Stimulated activated CD8-positive, alpha-beta memory T cell treated with anti-CD3 and anti-CD28 coated beads, Interleukin-15, amount 100 ng/mL, for 1 hour (primary cell): ENCODE data around the gene BCL6B.
"Not testable (repeated sequence)": the region's sequence is repeated elsewhere in the genome, so short reads cannot be mapped to it uniquely, and the experiment has no call there.

Experiments used
- DNase-seq: peaks from one replicate; pipeline ENCODE4 v3.0.0-alpha.2; 2020; ENCODE audit warnings: low read depth

Gene BCL6B, protein sequence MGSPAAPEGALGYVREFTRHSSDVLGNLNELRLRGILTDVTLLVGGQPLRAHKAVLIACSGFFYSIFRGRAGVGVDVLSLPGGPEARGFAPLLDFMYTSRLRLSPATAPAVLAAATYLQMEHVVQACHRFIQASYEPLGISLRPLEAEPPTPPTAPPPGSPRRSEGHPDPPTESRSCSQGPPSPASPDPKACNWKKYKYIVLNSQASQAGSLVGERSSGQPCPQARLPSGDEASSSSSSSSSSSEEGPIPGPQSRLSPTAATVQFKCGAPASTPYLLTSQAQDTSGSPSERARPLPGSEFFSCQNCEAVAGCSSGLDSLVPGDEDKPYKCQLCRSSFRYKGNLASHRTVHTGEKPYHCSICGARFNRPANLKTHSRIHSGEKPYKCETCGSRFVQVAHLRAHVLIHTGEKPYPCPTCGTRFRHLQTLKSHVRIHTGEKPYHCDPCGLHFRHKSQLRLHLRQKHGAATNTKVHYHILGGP

DNA sequence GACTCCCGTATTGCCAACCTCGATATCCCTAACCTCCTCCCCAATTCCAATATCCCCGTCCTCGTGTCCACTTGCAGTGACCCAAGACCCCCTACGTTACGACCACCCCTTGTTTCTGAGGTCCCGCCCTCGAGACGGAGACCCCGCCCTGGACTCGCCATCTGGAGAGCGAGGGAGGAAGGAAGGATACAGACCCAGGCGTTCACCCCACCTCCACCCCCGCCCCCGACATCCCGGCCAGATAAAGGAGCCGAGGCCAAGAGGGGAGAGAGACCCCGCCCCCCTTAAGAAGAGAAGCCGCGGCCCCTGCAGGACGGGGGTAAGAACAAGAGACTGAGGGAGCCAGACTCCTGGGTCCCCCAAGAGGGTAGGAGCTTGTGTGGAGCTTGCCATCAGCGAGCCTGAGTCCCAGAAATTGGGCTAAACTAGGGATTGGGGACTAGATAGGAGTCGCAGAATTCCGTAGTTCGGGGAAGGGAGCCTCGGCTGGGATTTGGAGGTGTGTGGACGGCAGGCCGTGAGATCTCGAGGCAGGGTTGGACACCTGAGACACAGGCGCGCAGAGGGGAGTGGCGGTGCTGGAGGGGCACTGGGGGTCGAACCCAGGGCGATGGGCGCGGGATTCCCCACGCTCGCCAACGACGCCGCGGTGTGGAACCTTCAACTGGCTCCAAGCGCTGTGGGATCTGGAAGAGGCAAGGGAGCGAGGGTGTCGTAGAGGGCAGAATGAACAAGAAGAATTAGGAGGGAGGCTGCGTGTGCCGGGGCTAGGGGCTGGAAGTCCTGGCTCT lies at the start of gene BCL6B:
TSS of gene BCL6B (plus strand) at position 270 of the 791 bp plus-strand sequence. CDS start 622 bp downstream, outside the sequence.
- DNase-seq: no peak

DNA sequence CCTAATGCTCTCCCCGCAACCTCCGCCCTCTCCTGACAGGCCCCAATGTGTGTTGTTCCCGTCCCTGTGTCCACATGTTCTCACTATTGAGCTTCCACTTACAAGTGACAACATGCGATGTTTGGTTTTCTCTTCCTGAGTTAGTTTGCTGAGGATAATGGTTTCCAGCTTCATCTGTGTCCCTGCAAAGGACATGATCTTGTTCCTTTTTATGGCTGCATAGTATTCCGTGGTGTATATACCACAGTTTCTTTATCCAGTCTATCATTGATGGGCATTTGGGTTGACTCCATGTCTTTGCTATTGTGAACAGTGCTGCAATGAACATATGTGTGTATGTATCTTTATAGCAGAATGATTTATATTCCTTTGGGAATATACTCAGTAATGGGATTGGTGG lies 43.4 kb upstream of the BCL6B start:
- not testable (repeated sequence) for DNase-seq

DNA sequence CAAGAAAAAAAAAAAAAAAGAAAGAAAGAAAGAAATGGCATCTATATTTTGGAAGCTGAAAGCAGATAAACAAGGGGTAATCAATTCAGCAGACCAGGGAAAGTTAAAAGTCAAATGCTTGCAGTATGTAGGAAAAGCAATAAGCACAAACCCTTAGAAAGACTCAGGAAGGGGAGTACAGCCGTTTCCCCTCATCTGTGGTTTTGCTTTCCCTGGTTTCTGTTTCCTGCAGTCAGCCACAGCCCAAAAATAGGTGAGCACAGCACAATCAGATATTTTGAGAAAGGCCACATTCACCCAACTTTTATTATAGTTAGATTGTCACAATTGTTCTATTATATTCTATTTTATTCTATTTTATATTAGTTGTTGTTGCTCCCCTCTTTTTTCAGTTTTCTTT lies 41.4 kb upstream of the BCL6B start:
- no peak for DNase-seq

DNA sequence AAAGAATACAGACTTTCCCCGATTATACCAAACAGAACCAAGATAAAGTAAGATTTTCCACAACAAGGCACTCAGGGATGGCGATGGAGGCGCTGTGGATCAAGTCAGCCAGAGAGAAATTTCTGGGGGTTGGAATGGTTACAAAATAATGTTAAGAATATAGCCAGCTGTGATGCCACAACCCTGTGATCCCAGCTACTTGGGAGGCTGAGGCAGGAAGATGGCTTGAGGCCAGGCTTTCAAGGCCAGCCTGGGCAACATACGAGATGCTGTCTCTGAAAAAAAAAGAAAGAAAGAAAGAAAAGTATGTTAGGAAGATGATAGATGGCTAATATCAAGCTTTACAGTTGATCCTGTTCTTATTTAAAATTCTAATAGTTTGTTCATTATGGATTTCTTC lies 37.6 kb upstream of the BCL6B start:
- no peak for DNase-seq

DNA sequence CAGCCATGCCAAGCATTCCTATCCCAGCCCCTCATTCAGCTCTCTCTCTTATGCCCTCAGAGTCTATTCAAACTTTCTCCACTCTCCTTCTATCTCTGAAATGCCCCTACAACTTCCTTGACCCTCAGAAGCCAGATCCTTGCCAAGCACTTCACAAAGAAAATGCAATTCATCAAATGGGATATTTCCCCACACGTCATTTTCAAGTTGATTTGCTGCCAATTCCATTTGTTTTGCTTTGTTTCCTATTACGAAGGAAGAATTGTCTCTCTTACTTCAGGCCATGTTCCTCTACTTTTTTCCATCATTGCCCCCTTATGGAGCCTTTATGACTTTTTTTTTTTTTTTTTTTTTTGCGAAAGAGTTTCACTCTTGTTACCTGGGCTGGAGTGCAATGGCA lies 36.2 kb upstream of the BCL6B start:
- no peak for DNase-seq

DNA sequence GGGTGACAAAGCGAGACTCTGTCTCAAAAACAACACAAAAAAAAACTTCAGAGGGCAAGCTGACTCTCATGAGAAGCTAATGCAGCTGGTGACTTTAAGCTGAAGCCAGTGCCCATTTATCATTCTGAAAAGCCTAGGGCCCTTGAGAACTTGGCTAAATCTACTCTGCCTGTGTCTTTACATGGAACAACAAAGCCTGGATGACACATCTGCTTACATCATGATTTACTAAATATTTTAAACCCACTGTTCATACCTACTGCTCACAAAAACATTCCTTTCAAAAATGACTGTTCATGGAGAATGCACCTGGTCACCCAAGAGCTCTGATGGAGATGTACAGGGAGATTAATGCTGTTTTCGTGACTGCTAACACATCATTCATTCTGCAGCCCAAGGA lies 33.1 kb upstream of the BCL6B start:
- DNase-seq: no peak

DNA sequence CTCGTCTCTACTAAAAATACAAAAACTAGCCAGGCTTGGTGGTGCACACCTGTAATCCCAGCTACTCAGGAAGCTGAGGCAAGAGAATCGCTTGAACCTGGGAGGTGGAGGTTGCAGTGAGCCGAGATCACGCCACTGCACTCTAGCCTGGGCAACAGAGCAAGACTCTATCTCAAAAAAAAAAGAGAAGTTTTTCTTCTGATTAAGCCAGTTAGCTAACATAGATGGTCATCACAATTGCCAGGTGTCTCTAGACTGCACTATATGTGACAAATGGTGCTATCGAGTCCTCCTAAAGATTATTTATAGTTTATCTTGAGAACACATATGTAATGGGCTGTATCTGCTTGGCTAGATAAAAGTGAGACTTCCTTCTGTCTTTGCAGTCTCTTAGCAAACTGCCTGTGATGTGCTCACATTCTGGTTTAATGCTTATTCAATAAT lies 29.2 kb upstream of the BCL6B start:
- not testable (repeated sequence) for DNase-seq

DNA sequence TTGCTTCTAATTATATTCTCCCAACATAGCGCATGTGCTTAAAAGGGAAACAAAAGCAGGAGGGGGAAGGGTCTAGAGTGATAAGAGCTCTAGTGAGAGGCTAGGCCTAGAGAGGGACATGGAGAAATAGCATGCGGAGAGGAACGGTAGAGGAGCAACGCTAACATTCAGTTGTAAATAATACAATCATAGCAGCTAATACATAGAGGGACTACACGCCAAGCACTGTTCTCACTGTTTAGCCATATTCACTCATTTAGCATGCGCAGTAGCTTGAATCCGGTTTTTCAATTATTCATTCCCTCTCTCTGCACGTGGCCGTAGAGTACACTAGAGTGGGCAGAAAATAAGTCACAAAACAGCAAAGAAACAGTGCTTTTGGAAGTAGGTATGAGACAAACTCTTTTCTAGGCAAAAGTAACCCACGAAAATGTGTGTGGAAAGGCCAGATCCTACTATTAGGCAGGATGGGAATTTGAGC lies 28.7 kb upstream of the BCL6B start:
- no peak for DNase-seq

DNA sequence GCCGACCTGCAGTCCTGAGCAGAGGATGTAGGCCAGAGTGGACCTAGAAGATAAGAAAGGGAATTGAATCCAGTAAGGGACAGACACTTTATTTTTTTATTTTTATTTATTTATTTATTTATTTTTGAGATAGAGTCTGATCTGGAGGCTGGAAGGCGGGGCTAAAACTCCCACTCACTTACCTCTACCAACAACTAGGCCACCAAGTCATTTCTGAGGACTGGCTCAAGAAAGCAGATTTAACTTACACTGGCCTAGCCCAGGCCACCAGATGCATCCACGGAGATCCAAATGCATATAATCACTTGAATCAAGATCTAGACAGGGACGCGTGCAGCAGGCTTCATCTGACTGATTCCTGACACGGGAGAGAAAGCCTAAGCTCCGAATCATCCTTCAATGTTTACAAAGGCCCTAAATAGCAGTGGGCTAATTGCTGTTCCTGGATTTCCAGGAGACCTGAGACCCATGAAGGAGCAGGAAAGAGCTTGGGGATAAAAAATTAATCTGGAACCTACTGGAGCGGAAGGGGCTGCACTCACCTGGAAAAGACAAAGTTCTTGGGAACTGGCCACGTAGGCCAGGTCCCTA lies 28.1 kb upstream of the BCL6B start:
- no peak for DNase-seq

DNA sequence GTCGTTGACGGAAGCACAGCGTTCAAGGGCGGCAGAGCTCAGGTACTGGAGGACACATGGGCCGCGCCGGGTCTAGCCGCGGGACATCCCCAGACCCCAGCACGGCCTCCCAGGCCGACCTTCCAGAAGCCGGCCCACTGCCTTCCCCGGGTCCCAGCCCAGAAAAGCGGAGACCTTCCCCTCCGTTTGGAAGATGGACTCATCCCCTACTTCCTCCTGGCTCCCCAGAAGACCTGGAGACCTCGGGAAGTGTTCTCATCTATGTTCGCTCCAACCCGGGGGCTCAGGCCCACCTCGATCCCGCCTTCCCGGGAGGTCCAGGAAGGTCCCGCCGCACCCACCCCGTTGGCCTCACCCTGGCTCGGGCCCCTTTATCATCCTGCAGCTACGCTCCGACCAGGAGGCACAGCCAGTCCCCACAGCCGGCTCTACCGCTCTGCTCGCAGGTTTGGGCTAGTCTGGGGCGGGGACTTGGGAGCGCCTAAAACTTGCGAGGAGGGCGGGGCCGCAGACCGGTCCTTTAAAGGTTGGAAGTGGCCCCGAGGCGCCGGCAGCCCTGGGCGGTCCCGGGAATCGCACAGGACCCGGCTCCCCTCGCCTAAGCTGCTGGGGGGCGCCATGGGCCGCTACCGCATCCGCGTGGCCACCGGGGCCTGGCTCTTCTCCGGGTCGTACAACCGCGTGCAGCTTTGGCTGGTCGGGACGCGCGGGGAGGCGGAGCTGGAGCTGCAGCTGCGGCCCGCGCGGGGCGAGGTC lies 27.2 kb upstream of the BCL6B start, which contains the start of gene ALOX12:
TSS of gene ALOX12 (plus strand) at position 550 of the 756 bp plus-strand sequence. CDS start at position 619, 69 bp downstream.
- DNase-seq: no peak

DNA sequence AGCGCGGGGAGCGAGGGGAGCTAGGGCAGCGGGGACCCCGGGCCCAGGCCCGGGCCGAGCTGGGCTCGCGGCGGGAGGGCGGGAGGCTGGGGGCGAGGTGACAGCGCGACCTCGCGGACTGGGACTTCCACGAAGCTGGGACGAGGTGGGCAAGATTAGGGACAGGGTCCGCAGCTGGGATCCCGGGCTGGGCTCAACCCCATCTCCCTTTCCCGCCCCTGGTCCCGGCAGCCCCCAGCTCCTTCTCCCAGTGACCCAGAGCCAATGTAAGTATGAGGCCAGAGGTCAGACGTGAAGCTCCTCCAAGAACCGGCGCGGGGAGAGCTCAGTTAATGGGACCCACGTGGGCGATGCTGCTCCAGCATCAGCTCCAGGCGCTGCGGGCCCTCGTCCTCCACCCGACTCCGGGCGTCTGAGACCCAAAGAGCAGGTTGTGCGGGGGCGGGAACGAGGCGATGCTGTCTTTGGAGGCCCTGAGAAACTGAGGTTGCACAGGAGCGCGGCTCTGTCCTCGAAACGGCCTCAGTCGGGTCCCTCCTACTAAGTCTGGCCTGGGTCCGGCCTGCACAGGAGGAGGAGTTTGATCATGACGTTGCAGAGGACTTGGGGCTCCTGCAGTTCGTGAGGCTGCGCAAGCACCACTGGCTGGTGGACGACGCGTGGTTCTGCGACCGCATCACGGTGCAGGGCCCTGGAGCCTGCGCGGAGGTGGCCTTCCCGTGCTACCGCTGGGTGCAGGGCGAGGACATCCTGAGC lies 26.4 kb upstream of the BCL6B start:
- DNase-seq: no peak

DNA sequence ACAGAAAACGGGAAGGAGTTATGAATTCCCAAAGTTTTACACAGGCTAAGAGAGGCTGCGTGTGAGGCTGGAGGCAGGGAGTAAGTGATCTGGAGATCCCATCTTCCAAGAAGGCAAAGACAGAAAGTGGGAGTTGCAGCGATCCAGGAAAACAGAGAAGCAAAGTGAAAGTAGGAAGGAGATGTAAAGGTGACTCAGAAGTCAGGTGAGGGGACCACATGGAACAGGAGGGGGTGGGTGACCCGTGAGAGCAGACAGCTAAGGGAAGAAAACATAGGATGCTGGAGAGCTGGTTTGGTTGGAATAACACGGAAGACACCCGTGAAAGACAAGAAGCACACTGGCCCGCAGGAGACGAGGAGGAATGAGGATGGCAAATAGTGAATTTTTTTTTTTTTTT lies 25.7 kb upstream of the BCL6B start:
- DNase-seq: no peak

DNA sequence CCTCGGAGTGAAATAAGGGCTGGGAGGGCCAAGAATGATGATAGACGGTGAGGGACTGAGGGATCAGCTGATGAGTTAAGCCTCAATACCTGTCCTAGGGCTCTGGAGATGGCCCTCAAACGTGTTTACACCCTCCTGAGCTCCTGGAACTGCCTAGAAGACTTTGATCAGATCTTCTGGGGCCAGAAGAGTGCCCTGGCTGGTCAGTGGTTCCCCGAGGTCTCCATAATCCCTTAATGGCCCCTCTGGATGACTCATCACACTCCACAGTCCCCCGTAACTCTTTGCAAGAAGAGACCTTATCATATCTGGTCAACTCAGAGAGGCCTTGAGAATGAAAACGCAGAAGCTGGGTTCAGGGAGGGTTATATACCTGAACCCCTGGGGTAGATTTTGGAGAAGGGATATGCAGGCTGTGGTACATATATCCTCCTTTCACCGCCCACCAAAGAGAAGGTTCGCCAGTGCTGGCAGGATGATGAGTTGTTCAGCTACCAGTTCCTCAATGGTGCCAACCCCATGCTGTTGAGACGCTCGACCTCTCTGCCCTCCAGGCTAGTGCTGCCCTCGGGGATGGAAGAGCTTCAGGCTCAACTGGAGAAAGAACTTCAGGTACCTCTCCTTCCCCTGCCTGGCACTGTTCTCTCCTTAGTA lies 23.9 kb upstream of the BCL6B start:
- DNase-seq: no peak

DNA sequence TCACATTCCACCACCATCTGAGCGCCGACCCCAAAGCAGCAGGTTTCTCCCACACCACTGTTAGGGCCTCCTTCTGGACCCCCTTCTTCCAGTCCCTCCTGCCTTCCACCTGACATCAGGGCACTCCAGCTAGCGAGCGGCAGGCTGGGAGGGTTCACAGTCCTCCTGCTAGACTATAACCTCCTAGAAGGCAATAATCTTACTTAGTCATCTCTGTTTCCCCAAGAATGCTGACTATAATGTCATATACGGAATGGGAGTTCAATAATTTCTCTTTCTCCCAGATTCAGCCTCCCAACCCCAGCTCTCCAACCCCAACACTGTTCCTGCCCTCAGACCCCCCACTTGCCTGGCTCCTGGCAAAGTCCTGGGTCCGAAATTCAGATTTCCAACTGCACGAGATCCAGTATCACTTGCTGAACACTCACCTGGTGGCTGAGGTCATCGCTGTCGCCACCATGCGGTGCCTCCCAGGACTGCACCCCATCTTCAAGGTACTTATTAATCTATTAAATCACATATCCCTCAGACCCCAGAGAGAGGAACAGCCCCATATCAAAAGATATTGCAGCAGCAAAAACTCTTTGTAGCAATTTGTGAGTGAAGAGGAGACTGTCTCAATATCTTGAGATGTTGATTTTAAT lies 21.4 kb upstream of the BCL6B start:
- DNase-seq: no peak

DNA sequence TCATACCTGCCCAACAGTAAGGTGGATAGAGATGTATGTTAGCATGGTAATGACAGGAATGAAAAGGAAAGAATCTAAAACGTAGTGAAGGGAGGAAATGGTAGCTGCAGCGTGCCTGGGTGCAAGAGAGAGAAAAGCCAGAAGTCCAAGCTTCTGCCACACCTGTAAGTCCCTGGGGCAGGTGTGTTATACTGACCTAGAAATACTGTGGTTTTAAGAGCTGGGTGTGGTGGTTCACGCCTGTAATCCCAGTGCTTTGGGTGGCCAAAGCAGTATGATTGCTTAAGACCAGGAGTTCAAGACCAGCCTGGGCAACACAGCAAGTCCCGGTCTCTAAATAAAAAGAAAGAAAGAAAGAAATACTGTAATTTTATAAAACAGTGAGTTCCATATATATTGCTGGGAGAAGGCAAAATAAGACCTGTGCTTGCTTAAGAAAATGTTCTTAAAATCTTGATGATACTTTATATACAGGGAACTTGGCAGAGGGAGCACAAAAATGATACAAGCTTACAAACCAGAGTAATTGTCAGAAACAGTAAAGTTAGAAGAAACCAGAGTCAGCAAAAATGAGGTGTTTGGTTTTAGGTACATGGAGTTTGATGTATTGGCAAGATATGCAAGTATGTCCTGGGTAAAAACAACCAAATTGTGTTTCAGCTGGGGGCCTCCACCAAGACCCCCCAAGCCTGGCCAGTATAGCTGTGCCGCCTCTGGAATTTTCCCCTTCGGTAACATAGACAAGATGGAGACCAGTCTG lies 20.4 kb upstream of the BCL6B start:
- DNase-seq: no peak

DNA sequence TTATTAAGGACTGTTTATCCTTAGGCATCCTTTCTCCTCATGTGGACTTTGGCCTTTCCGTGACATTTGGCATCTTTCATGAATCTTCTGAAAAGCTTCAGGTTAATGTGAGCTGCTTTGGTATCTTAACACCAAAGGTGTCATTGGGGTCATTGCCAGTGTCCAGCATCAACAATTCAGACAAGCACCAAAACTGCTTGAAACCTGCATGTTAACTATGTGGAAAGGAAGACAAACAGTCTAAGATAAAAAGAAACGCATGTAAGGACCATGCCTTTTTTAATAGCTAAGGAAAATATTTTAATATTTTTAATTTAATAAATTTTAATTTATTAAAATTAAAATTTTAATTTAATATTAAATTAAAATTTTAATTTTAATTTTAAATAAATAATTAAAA lies 19.1 kb upstream of the BCL6B start:
- DNase-seq: no peak

DNA sequence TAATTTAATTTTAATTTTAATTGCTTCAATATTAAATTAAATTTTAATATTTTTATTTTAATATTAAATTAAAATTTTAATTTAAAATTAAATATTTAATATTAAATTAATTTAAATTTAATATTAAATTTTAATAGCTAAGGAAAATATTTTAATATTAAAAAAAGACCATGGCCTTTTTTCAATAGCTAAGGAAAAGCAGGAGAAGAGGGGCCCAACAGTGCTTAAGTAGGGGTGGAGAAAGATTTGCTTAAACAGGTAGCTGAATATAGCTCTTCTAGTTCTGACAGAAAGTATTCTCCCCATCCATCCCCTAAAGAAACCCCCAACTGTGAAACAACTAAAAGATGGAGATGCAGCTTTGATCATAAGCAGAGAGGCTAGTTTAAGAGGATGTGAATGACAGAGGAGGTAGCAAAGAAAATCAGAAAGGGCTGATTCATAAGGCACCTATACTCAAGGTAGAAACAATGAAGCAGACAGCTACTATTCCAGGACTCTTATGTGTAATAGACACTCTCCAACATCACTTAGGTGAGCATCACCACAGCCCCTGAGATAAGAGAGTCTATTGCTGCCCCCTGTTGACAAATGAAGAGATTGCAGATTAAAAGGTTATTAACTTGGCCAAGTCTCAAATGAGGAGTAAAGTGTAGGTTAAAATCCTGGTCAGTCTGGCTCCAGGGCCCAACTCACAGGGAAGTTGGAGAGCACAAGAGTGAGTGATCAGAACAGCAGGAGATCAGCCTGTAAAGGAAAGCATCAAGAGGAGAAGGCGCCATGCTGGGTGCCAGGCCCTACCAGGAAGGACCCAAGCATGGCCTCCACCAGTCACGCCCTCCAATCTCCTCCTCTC lies 18.2 kb upstream of the BCL6B start:
- no peak for DNase-seq

DNA sequence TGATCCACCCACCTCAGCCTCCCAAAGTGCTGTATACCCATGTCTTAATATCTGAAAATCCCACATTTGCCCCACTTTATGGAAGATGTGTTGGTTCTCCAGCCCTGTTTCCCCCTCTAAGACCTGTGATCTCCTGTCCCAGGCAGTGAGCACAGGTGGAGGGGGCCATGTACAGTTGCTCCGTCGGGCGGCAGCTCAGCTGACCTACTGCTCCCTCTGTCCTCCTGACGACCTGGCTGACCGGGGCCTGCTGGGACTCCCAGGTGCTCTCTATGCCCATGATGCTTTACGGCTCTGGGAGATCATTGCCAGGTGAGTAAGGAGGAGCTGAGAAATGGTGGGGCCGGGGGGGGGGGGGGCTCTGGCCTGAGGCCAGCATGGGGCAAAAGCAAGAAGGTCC lies 17.1 kb upstream of the BCL6B start:
- no peak for DNase-seq
